ENCODE measurements around the gene MYB. TPM values are rescaled to one million over a fixed set of nuclear protein-coding genes. Genes with fewer than 3 reads are reported as not detected.

MYB gene
- total RNA-seq: not detected in 2 replicates

DNA sequence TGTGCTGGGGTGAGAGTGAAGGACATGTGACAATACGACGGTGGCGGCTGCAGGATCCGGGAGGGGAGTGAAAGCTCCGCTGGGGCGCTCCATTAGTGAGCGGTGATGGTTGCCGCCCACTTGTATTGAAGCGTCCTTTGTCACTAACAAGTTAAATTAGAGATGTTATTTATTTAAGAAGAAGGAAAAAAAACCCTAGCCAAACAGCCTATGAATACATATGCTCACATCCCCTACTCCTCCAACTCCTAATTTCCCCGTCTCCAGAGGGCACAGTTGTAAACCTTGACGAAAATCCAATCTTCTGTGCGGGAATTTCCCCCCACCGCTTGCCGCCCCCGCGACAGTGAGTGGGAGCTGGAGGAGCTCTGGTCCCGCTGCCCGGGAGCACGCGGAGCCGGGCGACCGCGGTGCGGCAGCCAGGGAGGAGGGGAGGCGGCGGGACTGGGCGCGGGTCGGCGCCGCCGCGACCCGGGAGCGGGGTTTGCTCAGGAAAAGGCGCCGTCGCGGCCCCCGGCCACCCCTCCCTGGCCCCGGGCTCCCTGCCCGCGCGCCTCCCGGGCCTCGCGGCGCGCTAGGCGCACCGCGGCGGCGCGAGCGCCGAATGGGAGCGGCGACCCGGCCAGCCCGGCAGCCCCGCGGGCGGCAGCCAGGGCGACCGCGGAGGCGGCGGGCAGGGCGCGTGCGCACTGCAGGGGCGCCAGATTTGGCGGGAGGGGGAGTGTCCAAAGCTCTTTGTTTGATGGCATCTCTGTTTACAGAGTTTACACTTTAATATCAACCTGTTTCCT is at the start of gene MYB:
TSS of gene MYB (plus strand) at position 767 of the 791 bp plus-strand sequence. CDS start 206 bp downstream, outside the sequence.

Other genes with a start within 250 kb of the MYB start
- 0.59 TPM in 1 of 2 replicates, not detected in the other for gene ALDH8A1, start 231.2 kb upstream of the MYB start, total RNA-seq
- gene HBS1L, start 126.5 kb upstream of the MYB start, total RNA-seq: 34.4 and 41.4 TPM in 2 replicates